Measurements from ENCODE around the gene VTI1A. TPM values are rescaled to one million over a fixed set of nuclear protein-coding genes. Genes with fewer than 3 reads are reported as not detected.

The VTI1A gene
- total RNA-seq, 1 experiment from 2014 or later = 22.0 TPM

- no CpG with 5 or more reads among the region's 2 CpGs for WGBS (ENCODE audit: extremely low coverage, insufficient read length, low lambda C conversion rate)
- H3K18ac ChIP-seq (ENCODE audit: insufficient read length, low read depth, low read length) = no peak overlapping the region
These were observed 400.8 kb downstream of the VTI1A start for GRCh38 chr10:112847778-112848177.

More at GRCh38 chr10:112847778-112848177, 400.8 kb downstream of the VTI1A start:
- H4K5ac ChIP-seq (ENCODE audit: insufficient read length, low read depth, low read length) = no peak overlapping the region
- H4K20me1 ChIP-seq (ENCODE audit: control insufficient read depth, insufficient read depth, insufficient read length) = no peaks in the 10 kb centered on the region
- H3K4me1 ChIP-seq (ENCODE audit: insufficient read depth, low read length) = no peaks in the 10 kb centered on the region
- H3K23ac ChIP-seq (ENCODE audit: insufficient read length, low read depth, low read length) = no peak overlapping the region
- no peak overlapping the region for H2BK15ac ChIP-seq (ENCODE audit: low read depth, low read length)
- no peaks in the 10 kb centered on the region for H3K27me3 ChIP-seq (ENCODE audit: insufficient read depth, low read length)
- H4K8ac ChIP-seq (replicated peaks; ENCODE audit: insufficient read length, low read depth, low read length) = no peak overlapping the region
- no peaks in the 10 kb centered on the region for H3K23me2 ChIP-seq (ENCODE audit: insufficient read length, low read depth, low read length, poor library complexity, severe bottlenecking)
- TF ChIP-seq CTCF (conservative IDR thresholded peaks at IDR 0.05) = no peak
- H3K14ac ChIP-seq (ENCODE audit: insufficient read depth, low read length) = no peak overlapping the region
- H3K79me2 ChIP-seq (ENCODE audit: insufficient read depth, low read length) = no peaks in the 10 kb centered on the region
- Mint-ChIP-seq H3K27me3 (ENCODE audit: low read depth) (peaks cover 6% of the 10 kb centered on the region), H3K4me3 (no peak overlapping the region), H3K27ac (no peak overlapping the region), H3K9me3 (peaks cover 18 to 25% of the 10 kb centered on the region in 2 experiments), H3K36me3 (ENCODE audit: insufficient read depth in 1 of 3, low read depth in 3 of 3) (peaks cover 17 to 32% (median 25%) of the 10 kb centered on the region in 3 experiments), H3K4me1 (peaks cover 9 to 14% of the 10 kb centered on the region in 2 experiments)
- H3K4me2 ChIP-seq (ENCODE audit: insufficient read depth, insufficient read length, low read length) = no peak overlapping the region
- no peak overlapping the region for H2BK120ac ChIP-seq (ENCODE audit: low read depth, low read length, poor library complexity, severe bottlenecking)
- H3K4ac ChIP-seq (ENCODE audit: low read depth, low read length) = no peak overlapping the region
- no peak overlapping the region for H2AFZ ChIP-seq (ENCODE audit: low read length)
- H2BK12ac ChIP-seq (ENCODE audit: insufficient read length, low read depth, low read length) = no peak overlapping the region
- H3K9me3 ChIP-seq (ENCODE audit: control insufficient read depth, low read depth, low read length) = peaks cover 9% of the 10 kb centered on the region
- H3T11ph ChIP-seq (ENCODE audit: low read length) = no peak overlapping the region
- no peak overlapping the region for H2BK20ac ChIP-seq (ENCODE audit: low read depth, low read length, poor library complexity, severe bottlenecking)
- H4K91ac ChIP-seq (ENCODE audit: insufficient read length, low read depth, low read length) = no peak overlapping the region
- H3K56ac ChIP-seq (ENCODE audit: insufficient read length, low read depth, low read length) = no peak overlapping the region
- no peak overlapping the region for H3K27ac ChIP-seq (ENCODE audit: insufficient read length, low read depth, low read length)
- no peak for DNase-seq
- no peak overlapping the region for H3K9ac ChIP-seq (ENCODE audit: extremely low read depth, insufficient read length, low read length)
- no peak overlapping the region for H2BK5ac ChIP-seq (ENCODE audit: insufficient read length, low read length)
- H2AK5ac ChIP-seq (ENCODE audit: insufficient read length, low read length) = no peak overlapping the region
- H3K79me1 ChIP-seq (ENCODE audit: insufficient read depth, low read depth, low read length, poor library complexity, severe bottlenecking) = no peaks in the 10 kb centered on the region

Data from H9 (cell line).